Type B pancreatic cell (in vitro differentiated cells): ENCODE measurements around the gene NDRG2. TPM values are rescaled to one million over a fixed set of nuclear protein-coding genes. Genes with fewer than 3 reads are reported as not detected.
A peak's percentile ranks its signal among the peaks of the same experiment; 100 is the strongest.
"Not testable (repeated sequence)": the region's sequence is repeated elsewhere in the genome, so short reads cannot be mapped to it uniquely, and the experiment has no call there.

Source experiments
- DNase-seq: peaks from one replicate; pipeline ENCODE4 v3.0.0; 2021; ENCODE audit warnings: mixed read lengths; ENCODE audit not compliant: unreplicated experiment; ENCODE audit errors: extremely low spot score
- H3K27ac Mint-ChIP-seq: 2 replicates; pipeline ENCODE4 v1.8.0; 2021; ENCODE audit warnings: mild to moderate bottlenecking, mixed read lengths
- H3K27me3 Mint-ChIP-seq: 2 replicates; pipeline ENCODE4 v1.8.0; 2021; ENCODE audit warnings: mixed read lengths
- H3K36me3 Mint-ChIP-seq: 2 replicates; pipeline ENCODE4 v1.8.0; 2021; ENCODE audit warnings: mixed read lengths
- H3K4me1 Mint-ChIP-seq: one replicate; pipeline ENCODE4 v1.8.0; 2021; ENCODE audit warnings: mixed read lengths; ENCODE audit not compliant: unreplicated experiment
- H3K4me3 Mint-ChIP-seq: 2 replicates; pipeline ENCODE4 v1.8.0; 2021; ENCODE audit warnings: mild to moderate bottlenecking, mixed read lengths
- H3K9me3 Mint-ChIP-seq: 2 replicates; pipeline ENCODE4 v1.8.0; 2021; ENCODE audit warnings: mixed read lengths
- total RNA-seq: library from RNA; stranded (reverse); gene quantifications from 2 replicates; pipeline ENCODE4 v1.2.1, GENCODE V29; 2021; ENCODE audit warnings: low replicate concordance
- TF ChIP-seq, protein P1 (sequence below): fragments of 200-600 bp; sonication (generic); conservative IDR thresholded peaks from 2 replicates; pipeline ENCODE4 v1.5.0; 2021; ENCODE audit warnings: antibody characterized with exemption, mild to moderate bottlenecking

NDRG2 gene
- total RNA-seq, 1 donor from 2014 or later = 150 TPM

- H3K9me3 Mint-ChIP-seq = no peaks in the 10 kb centered on the region
Measured at GRCh38 chr14:21017528-21018245, 7.2 kb downstream of the NDRG2 start.

DNA sequence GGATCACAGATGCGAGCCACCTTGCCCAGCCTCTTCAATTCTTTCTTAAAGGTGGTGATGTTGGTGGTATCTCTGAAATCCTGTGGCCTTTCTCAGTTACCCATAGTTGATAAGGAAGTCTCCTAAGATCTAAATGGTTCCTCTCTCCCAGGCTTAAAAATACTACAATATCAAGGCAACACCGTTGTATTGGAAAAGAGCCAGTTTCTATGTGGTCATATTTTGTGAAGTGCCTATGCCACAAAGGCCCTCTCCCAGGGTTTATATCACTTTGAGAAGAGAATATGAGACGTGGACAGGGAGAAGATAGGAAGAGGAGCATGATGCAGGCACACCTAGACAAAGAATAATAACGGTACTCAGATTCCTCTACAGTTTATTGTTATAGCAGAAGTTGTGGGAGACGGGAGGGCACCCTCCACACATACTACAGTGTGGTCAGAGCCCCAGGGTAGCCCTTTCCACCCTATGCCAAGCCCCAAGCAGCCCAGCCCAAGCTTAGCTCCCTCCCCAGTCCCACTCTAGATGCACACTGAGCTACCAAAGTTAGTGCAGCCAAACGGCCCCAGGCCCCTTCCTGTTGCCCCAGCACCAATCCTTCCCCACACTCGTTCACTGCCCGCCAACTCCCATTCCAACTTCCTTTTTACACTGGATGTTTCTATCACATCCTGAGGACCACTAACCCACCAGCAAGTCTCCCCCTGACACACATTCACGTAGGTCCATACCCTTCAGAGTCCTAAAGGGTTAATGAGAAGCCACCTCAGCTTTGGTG lies 8.3 kb downstream of the NDRG2 start:
- TF ChIP-seq, protein P1, sequence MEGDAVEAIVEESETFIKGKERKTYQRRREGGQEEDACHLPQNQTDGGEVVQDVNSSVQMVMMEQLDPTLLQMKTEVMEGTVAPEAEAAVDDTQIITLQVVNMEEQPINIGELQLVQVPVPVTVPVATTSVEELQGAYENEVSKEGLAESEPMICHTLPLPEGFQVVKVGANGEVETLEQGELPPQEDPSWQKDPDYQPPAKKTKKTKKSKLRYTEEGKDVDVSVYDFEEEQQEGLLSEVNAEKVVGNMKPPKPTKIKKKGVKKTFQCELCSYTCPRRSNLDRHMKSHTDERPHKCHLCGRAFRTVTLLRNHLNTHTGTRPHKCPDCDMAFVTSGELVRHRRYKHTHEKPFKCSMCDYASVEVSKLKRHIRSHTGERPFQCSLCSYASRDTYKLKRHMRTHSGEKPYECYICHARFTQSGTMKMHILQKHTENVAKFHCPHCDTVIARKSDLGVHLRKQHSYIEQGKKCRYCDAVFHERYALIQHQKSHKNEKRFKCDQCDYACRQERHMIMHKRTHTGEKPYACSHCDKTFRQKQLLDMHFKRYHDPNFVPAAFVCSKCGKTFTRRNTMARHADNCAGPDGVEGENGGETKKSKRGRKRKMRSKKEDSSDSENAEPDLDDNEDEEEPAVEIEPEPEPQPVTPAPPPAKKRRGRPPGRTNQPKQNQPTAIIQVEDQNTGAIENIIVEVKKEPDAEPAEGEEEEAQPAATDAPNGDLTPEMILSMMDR = no peak
- DNase-seq = no peak
- H3K27ac Mint-ChIP-seq = no peak overlapping the region
- no peak overlapping the region for H3K4me3 Mint-ChIP-seq
- no peaks in the 10 kb centered on the region for H3K9me3 Mint-ChIP-seq
- peaks cover 3% of the 10 kb centered on the region for H3K36me3 Mint-ChIP-seq
- H3K27me3 Mint-ChIP-seq = peaks cover 6% of the 10 kb centered on the region
- H3K4me1 Mint-ChIP-seq = peaks cover 17% of the 10 kb centered on the region

More at GRCh38 chr14:21017528-21018245, 7.2 kb downstream of the NDRG2 start:
- H3K27me3 Mint-ChIP-seq = peaks cover 7% of the 10 kb centered on the region
- TF ChIP-seq, protein P1 = no peak
- H3K4me3 Mint-ChIP-seq = no peak overlapping the region
- peaks cover 21% of the 10 kb centered on the region for H3K4me1 Mint-ChIP-seq
- H3K36me3 Mint-ChIP-seq = peaks cover 8% of the 10 kb centered on the region
- no peak for DNase-seq
- H3K27ac Mint-ChIP-seq = no peak overlapping the region

GRCh38 chr14:21015312-21015711 lies 9.5 kb downstream of the NDRG2 start:
- no peak overlapping the region for H3K27ac Mint-ChIP-seq
- H3K36me3 Mint-ChIP-seq = no peaks in the 10 kb centered on the region
- no peak overlapping the region for H3K4me3 Mint-ChIP-seq
- H3K4me1 Mint-ChIP-seq = peaks cover 13% of the 10 kb centered on the region
- no peaks in the 10 kb centered on the region for H3K9me3 Mint-ChIP-seq
- peaks cover 6% of the 10 kb centered on the region for H3K27me3 Mint-ChIP-seq
- TF ChIP-seq, protein P1 = no peak
- no peak for DNase-seq

DNA sequence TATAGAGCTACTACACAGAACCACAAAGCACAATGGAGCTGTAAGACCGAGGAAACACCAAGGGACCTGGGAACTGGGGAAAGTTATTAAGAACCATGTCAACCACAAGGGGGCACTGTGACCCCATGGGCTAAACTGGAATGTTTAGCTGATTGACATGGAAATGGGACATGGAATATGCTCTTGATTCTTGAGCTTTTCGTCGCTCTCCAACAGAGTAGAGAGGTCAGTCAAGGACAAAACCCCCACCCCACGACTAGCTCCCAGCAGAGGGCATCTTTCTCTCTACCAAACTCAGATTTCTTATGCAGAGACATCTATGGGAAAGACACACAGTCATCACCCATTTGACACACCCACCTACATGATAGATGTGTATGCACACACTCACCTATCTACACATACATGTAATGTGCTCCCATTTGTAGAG lies 10.1 kb downstream of the NDRG2 start:
- H3K27ac Mint-ChIP-seq = peak overlapping the region; percentile 47
- no peak overlapping the region for H3K4me3 Mint-ChIP-seq
- no peaks in the 10 kb centered on the region for H3K36me3 Mint-ChIP-seq

GRCh38 chr14:21011136-21011535 lies 13.7 kb downstream of the NDRG2 start:
- no peak for DNase-seq
- Mint-ChIP-seq H3K4me3 (no peak overlapping the region), H3K36me3 (no peaks in the 10 kb centered on the region), H3K4me1 (peaks cover 19% of the 10 kb centered on the region), H3K27ac (no peak overlapping the region), H3K27me3 (peaks cover 6% of the 10 kb centered on the region), H3K9me3 (no peaks in the 10 kb centered on the region)
- TF ChIP-seq, protein P1 = no peak

More for the DNA sequence above, 10.1 kb downstream of the NDRG2 start:
- TF ChIP-seq, protein P1 = peak; percentile 95
- Mint-ChIP-seq H3K4me1 (peaks cover 13% of the 10 kb centered on the region), H3K27me3 (peaks cover 6% of the 10 kb centered on the region), H3K9me3 (no peaks in the 10 kb centered on the region)
- peak; percentile 87 for DNase-seq

DNA sequence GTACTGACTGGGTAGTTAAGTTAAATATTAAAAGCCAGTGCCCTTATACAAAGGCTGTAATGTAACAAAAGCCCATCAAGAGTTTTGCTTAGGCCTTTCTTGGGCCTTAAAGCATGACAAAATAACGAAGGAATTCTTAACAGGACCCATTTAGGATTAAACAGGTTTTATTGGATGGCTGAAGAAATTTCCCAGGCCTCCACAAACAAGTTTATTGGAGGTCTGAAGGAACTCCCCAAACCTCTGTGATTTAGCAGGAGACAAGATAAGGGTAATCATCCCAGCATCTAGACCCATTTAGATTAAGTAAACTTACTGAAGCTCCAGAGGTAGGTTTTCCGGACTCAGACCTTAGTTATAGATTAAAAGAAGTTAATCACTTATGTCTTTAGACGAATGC lies 15.1 kb downstream of the NDRG2 start:
- H3K27ac Mint-ChIP-seq = peak overlapping the region; percentile 24
- not testable (repeated sequence) for DNase-seq, H3K36me3 Mint-ChIP-seq, H3K4me1 Mint-ChIP-seq, H3K4me3 Mint-ChIP-seq, H3K9me3 Mint-ChIP-seq, H3K27me3 Mint-ChIP-seq
